Adrenal gland (tissue), 12 donors: ENCODE results near the gene CLIC4. TPM values are rescaled to one million over a fixed set of nuclear protein-coding genes. Genes with fewer than 3 reads are reported as not detected.
"Not testable (repeated sequence)": the region's sequence is repeated elsewhere in the genome, so short reads cannot be mapped to it uniquely, and the experiment has no call there.

ENCODE experiments used
- DNase-seq, 7 donors: peaks; one replicate each; pipeline ENCODE4 v3.0.0-alpha.2; 2019 to 2020
- H3K27ac ChIP-seq, 5 donors: fragments of 200-600 bp; sonication (generic) in 4 of 5; 1 replicate in 3 of 5; 2 replicates in 2 of 5; pipeline versions ENCODE4 v1.5.1 to v1.8.0; 2016 to 2020; ENCODE audit warnings: mild to moderate bottlenecking in 1 of 5
- H3K27me3 ChIP-seq: fragments of 200-600 bp; 2 replicates; pipeline ENCODE4 v1.8.0; 2021
- H3K36me3 ChIP-seq, 2 donors: fragments of 200-600 bp; replicated peaks in 1 of 2; 1 replicate in 1 of 2; 2 replicates in 1 of 2; pipeline versions ENCODE4 v1.5.1 to v1.8.0; 2018 to 2022
- H3K4me1 ChIP-seq, 2 donors: fragments of 200-600 bp; replicated peaks in 1 of 2; 1 replicate in 1 of 2; 2 replicates in 1 of 2; pipeline versions ENCODE4 v1.5.1 to v1.8.0; 2018 to 2021
- H3K4me3 ChIP-seq, 4 donors: fragments of 200-600 bp; sonication (generic) in 3 of 4; one replicate each; pipeline ENCODE4 v1.5.1; 2016 to 2018
- H3K9me3 ChIP-seq, 3 donors: fragments of 200-600 bp; sonication (generic) in 1 of 3; replicated peaks in 1 of 3; 1 replicate in 2 of 3; 2 replicates in 1 of 3; pipeline versions ENCODE4 v1.5.1 to v1.8.0; 2016 to 2021
- POLR2A ChIP-seq, 2 donors: fragments of 450-650 bp; IDR thresholded peaks; one replicate each; pipeline ENCODE4 v1.6.1; 2017; ENCODE audit warnings: antibody characterized with exemption in 2 of 2, mild to moderate bottlenecking in 2 of 2, moderate library complexity in 1 of 2
- WGBS, 4 donors: extraction: QIAGEN DNeasy Blood & Tissue Kit in 2 of 4; methylation state at CpG; one replicate each; pipeline versions ENCODE4 v1.1.5 to v1.1.7; 2013 to 2017; 5-methylcytosine and 5-hydroxymethylcytosine counted together
- intact Hi-C, 2 donors: fragments of 100-400 bp; cut with DNase I; formaldehyde crosslinking; loops; one replicate each; pipeline versions ENCODE4 v1.14.1 to v1.15.0; 2022 to 2023
- polyA plus RNA-seq, 3 donors: library from polyadenylated mRNA; stranded (reverse); fragments of 200-250 nt in 2 of 3; fragments of 350-450 nt in 1 of 3; fragmentation: Illumina TruSeq in 1 of 3; extraction: RNeasy Lipid Tissue Mini Kit (QIAGEN cat#74804) in 1 of 3; gene quantifications; one replicate each; pipeline ENCODE4 v1.2.3, GENCODE V29; 2013 to 2014
- small RNA-seq, 2 donors: library from RNA; depleted of rRNA; stranded (forward); fragments of <200 nt; gene quantifications; one replicate each; pipeline ENCODE3, GENCODE V24; 2016
- total RNA-seq, 9 donors: library from RNA; depleted of rRNA in 4 of 9; stranded (reverse); fragments of >200 nt in 4 of 9; fragments of 120-200 nt in 1 of 9; fragmentation: NEBNext Ultra II Directional in 1 of 9; extraction: Animal tissue kit (Norgen Biotek cat#: 25700) in 1 of 9; gene quantifications; one replicate each; pipeline versions ENCODE4 v1.1.0 to v1.2.4, GENCODE V29; 2013 to 2023
- TF ChIP-seq, protein P1 (sequence below), 6 experiments: fragments of 450-650 bp in 4 of 6; fragments of 200-600 bp in 2 of 6; sonication (generic) in 1 of 6; IDR thresholded peaks; 1 replicate in 5 of 6; 2 replicates in 1 of 6; pipeline versions ENCODE4 v1.5.1 to v1.8.0; 2016 to 2021; ENCODE audit warnings: antibody characterized with exemption in 6 of 6, mild to moderate bottlenecking in 2 of 6, moderate library complexity in 1 of 6
- donor health status: healthy with polysubstance abuse.
- donor health status: Bipolar disorder and iron deficiency.
- donor health status: DM: yes; HTN: yes; CAD: no.
- donor health status: DM: no; HTN: no; CAD: no.
- donor health status: DM: no; HTN: no; CAD: no.
- donor health status: DM: yes; HTN: yes; CAD: no.

CLIC4 gene
- total and polyA plus RNA-seq, 12 donors = 26.8 to 166 (median 107) TPM

DNA sequence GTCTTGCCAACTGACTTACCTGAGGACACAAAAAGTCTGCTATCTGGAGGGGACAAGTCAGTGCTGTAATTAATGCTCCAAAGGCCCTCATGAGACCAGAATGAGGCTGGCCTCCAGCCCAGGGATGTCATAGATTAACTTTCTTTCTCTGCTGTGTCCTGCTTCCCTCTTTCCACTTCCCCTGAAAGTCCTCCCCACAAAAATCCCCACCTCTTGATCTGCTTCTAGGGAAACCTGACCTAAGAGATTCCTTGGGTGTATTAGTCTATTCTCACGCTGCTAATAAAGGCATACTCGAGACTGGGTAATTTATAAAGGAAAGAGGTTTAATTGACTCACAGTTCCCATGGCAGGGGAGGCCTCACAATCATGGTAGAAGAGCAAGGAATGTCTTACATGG lies 145.6 kb downstream of the CLIC4 start:
- Histone ChIP-seq H3K4me1 (no peaks in the 10 kb centered on the region), H3K4me3 (no peak overlapping the region), H3K9me3 (no peaks in the 10 kb centered on the region), H3K36me3 (no peaks in the 10 kb centered on the region), H3K27ac (no peak overlapping the region), H3K27me3 (peaks cover 6% of the 10 kb centered on the region)
- TF ChIP-seq, protein P1, sequence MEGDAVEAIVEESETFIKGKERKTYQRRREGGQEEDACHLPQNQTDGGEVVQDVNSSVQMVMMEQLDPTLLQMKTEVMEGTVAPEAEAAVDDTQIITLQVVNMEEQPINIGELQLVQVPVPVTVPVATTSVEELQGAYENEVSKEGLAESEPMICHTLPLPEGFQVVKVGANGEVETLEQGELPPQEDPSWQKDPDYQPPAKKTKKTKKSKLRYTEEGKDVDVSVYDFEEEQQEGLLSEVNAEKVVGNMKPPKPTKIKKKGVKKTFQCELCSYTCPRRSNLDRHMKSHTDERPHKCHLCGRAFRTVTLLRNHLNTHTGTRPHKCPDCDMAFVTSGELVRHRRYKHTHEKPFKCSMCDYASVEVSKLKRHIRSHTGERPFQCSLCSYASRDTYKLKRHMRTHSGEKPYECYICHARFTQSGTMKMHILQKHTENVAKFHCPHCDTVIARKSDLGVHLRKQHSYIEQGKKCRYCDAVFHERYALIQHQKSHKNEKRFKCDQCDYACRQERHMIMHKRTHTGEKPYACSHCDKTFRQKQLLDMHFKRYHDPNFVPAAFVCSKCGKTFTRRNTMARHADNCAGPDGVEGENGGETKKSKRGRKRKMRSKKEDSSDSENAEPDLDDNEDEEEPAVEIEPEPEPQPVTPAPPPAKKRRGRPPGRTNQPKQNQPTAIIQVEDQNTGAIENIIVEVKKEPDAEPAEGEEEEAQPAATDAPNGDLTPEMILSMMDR (IDR thresholded peaks at IDR 0.05) = no peak
- no peak for TF ChIP-seq POLR2A (IDR thresholded peaks at IDR 0.05)
- 63 to 88% (median 84%) methylated on average over 2 of the region's 2 CpGs for WGBS, 4 donors
- peak in 1 of 7 donors; percentile 3 for DNase-seq
- intact Hi-C loops = no loop called here

DNA sequence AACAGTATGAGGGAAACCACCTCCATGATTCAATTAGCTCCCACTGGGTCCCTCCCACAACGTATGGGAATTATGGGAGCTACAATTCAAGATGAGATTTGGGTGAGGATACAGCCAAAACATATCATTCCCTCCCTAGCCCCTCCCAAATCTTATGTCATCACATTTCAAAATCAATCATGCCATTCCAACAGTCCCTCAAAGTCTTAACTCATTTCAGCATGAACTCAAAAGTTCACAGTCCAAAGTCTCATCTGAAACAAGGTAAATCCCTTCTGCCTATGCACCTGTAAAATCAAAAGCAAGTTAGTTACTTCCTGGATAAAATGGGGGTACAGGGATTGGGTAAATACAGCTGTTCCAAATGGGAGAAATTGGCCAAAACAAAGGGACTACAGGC lies 146.1 kb downstream of the CLIC4 start:
- DNase-seq, H3K27ac ChIP-seq, H3K4me3 ChIP-seq, H3K27me3 ChIP-seq, H3K9me3 ChIP-seq, H3K4me1 ChIP-seq, H3K36me3 ChIP-seq, intact Hi-C loops: not testable (repeated sequence)
- 42 to 73% (median 52%) methylated on average over 1 of the region's 1 CpG for WGBS, 4 donors

DNA sequence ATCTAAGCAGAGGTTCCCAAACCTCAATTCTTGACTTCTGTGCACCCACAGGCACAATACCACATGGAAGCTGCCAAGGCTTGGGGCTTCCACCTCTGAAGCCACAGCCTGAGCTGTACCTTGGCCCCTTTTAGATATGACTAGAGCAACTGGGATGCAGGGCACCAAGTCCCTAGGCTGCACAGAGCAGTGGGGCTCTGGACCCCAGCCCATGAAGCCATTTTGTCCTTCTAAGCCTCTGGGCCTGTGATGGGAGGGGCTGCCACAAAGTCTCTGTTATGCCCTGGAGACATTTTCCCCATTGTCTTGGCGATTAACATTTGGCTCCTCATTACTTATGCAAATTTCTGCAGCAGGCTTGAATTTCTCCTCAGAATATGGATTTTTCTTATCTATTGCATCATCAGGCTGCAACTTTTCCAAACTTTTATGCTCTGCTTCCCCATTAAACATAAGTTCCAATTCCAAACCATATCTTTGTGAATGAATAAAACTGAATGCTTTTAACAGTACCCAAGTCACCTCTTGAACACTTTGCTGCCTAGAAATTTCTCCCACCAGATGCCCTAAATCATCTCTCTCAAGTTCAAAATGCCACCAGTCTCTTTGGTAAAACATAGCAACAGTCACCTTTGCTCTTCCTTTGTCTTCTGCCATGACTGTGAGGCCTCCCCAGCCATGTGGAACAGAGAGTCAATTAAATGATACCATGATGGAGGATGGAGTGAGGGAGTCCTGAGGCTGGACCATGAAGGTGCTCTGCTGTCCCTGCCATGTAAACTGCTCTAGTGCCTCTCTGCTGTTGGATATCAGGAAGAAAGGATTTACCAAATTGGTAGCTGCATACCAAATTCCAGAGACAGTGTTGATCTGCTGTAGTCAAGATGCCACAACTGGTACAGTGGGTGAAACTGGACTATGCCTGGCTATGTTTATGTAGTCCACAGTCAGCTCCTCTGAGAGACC lies 147.2 kb downstream of the CLIC4 start:
- no peak overlapping the region for H3K27ac ChIP-seq
- H3K4me1 ChIP-seq = no peaks in the 10 kb centered on the region
- no peak overlapping the region for H3K4me3 ChIP-seq
- peak in 2 of 7 donors; percentile 1 to 9 for DNase-seq
- peaks cover 6% of the 10 kb centered on the region for H3K27me3 ChIP-seq
- WGBS, 4 donors = 83 to 88% (median 85%) methylated on average over 1 of the region's 1 CpG
- TF ChIP-seq, protein P1 (IDR thresholded peaks at IDR 0.05) = no peak
- TF ChIP-seq POLR2A (IDR thresholded peaks at IDR 0.05) = no peak
- no peaks in the 10 kb centered on the region for H3K36me3 ChIP-seq
- no peaks in the 10 kb centered on the region for H3K9me3 ChIP-seq
- intact Hi-C loops = no loop called here

DNA sequence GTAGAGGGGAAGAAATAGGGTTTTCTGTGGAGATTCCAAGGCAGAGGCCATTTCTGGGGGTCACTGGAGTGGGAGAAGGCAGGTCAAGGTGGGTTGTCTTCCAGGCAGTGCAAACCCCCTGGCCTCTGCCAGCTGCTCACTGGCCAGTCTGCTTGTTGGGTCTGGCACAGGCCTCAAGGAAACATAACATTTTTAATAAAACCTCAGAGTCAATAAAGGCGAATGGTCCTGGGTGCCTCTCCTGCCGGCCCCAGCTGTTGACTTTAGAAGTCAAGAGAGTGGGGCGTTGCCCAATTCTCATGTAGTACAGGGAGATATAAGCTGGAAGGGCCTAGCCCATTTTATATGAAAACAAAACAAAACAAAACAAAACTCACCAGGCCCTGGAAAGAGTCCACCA lies 148.2 kb downstream of the CLIC4 start:
- Histone ChIP-seq H3K4me3 (no peak overlapping the region), H3K27me3 (peaks cover 6% of the 10 kb centered on the region), H3K27ac (no peak overlapping the region), H3K36me3 (no peaks in the 10 kb centered on the region), H3K4me1 (no peaks in the 10 kb centered on the region), H3K9me3 (no peaks in the 10 kb centered on the region)
- intact Hi-C loops = no loop called here
- peak in 1 of 7 donors; percentile 30 for DNase-seq
- no peak for TF ChIP-seq POLR2A (IDR thresholded peaks at IDR 0.05)
- TF ChIP-seq, protein P1 (IDR thresholded peaks at IDR 0.05) = no peak
- WGBS, 4 donors = 77 to 95% (median 82%) methylated on average over 3 of the region's 3 CpGs

Small RNA genes lying within 50 kb of the gene (small RNA-seq; reads per million reads assigned to genes)
- 0 reads per million in 2 donors for gene RNU6-1208P

Other genes with a start within 250 kb of the CLIC4 start
- gene RCAN3, start 242.6 kb upstream of the CLIC4 start, total RNA-seq = 1 to 10 TPM in 8 of 9 donors, under 1 TPM in 1; 0.48 to 5.6 (median 2.4) TPM
- gene RCAN3, start 242.6 kb upstream of the CLIC4 start, polyA plus RNA-seq = 1 to 10 TPM; 1.0 to 2.5 (median 2.1) TPM
- under 1 TPM in 3 of 9 donors, not detected in 6; under 0.01 to 0.11 (median under 0.01) TPM for gene NCMAP, start 189.4 kb upstream of the CLIC4 start, total RNA-seq
- gene NCMAP, start 189.4 kb upstream of the CLIC4 start, polyA plus RNA-seq = under 1 TPM in 2 of 3 donors, not detected in 1; 0.09 to 0.27 TPM
- 100 to 1,000 TPM in 3 of 9 donors, 10 to 100 TPM in 6; 30.0 to 121 (median 93.4) TPM for gene SRRM1, start 102.1 kb upstream of the CLIC4 start, total RNA-seq
- 10 to 100 TPM; 47.3 to 82.0 (median 78.6) TPM for gene SRRM1, start 102.1 kb upstream of the CLIC4 start, polyA plus RNA-seq
- 1 to 10 TPM in 7 of 9 donors, under 1 TPM in 2; 0.06 to 7.5 (median 3.3) TPM for gene RUNX3, start 184.8 kb downstream of the CLIC4 start, total RNA-seq
- 1 to 10 TPM in 1 of 3 donors, under 1 TPM in 2; 0.73 to 1.0 (median 0.94) TPM for gene RUNX3, start 184.8 kb downstream of the CLIC4 start, polyA plus RNA-seq